Measurements from ENCODE around the gene RBM38. TPM values are rescaled to one million over a fixed set of nuclear protein-coding genes. Genes with fewer than 3 reads are reported as not detected.

The RBM38 gene
- total and polyA plus RNA-seq, 10 of the 15 experiments (the other 5 are each of a cell fraction or from before 2014, with no cell fraction given), result 0.32 to 118 (median 25.2) TPM

DNA sequence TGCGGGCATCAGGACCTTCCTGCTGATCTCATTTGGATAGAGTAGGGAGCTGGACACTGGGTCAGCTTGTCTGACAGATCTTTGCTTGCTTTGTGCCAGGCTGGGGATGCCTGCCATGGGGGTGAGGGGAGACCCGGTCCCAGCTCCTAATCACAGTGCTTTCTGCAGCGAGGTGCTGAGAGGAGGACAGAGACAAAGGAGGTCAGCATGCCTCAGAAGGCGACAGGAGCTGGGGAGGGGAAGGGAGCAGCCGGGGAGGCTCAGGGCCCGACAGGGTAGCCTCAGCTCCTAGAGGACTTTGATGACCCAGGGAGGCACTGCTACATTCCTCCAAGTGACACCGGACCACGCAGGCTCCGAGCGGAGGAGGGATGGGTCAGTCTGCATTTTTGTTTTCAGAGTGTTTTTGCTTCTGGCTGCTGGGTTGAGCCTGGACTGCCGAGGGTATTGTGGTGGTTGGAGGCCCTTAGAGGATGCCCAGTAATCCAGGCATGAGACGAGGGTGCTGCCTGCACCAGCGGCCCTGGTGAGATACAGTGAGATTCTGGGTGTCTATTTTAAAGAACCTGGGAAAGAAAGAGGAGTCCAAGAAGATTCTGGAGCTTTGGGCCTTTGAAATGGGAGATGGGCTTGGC lies 7.8 kb downstream of the RBM38 start:
- in situ Hi-C loops (cut with MboI), result loop anchor here (10.0 to 25.0 kb wide), 4 partner anchors 286 to 1606 kb away; partner anchors contain the start of genes CTSZ and STX16
- intact Hi-C loops (cut with micrococcal nuclease; ENCODE audit: unreplicated experiment), result loop anchor here (1.0 to 10.0 kb wide), 5 partner anchors 10 to 286 kb away; no protein-coding TSS in a partner anchor
- H3K36me3 ChIP-seq (ENCODE audit: control insufficient read depth in 2 of 2, insufficient read depth in 2 of 2, low read length in 1 of 2), result peaks cover 30 to 35% of the 10 kb centered on the region in 2 experiments
- H3K9ac ChIP-seq (ENCODE audit: control insufficient read depth, insufficient read depth, low read length), result peak overlapping the region; percentile 77
- ATAC-seq (no peak), DNase-seq (ENCODE audit: low read depth, low spot score) (no peak), FAIRE-seq (peak; percentile 54)
- H3K9me3 ChIP-seq (replicated peaks; ENCODE audit: control insufficient read depth, insufficient read depth, low read length), result no peaks in the 10 kb centered on the region
- 14% methylated on average over 13 of the region's 13 CpGs for WGBS (ENCODE audit: insufficient coverage, insufficient replicate concordance, low lambda C conversion rate, missing lambda C conversion rate)
- ChIA-PET CTCF (interaction anchor here (0.6 to 4.4 kb wide), 20 partner anchors 9 to 221 kb away, joined by 3 to 28 read pairs (median 6); partner anchors contain the start of gene ZBP1), POLR2A (interaction anchor here (0.5 to 6.9 kb wide), 14 partner anchors 10 to 220 kb away, joined by 3 to 58 read pairs (median 6); partner anchors contain the start of gene RBM38), RAD21 (ENCODE audit: unreplicated experiment) (interaction anchor here (0.6 to 4.8 kb wide), 14 partner anchors 9 to 220 kb away, joined by 3 to 52 read pairs (median 6); partner anchors contain the start of gene RBM38), SMC1A (ENCODE audit: uncharacterized antibody, unreplicated experiment) (interaction anchor here (0.7 to 4.7 kb wide), 21 partner anchors 9 to 220 kb away, joined by 3 to 29 read pairs (median 6); partner anchors contain the start of gene RBM38)
- H3K27me3 ChIP-seq (replicated peaks in 1 of 2; ENCODE audit: control insufficient read depth in 2 of 2, insufficient read depth in 2 of 2, low read length in 1 of 2), result no peaks in the 10 kb centered on the region
- H4K20me1 ChIP-seq (ENCODE audit: control insufficient read depth, insufficient read depth), result peaks cover 6% of the 10 kb centered on the region
- no peak overlapping the region for H2AFZ ChIP-seq (ENCODE audit: control insufficient read depth, low read depth, low read length)
- peak overlapping the region; percentile 99 for H3K4me2 ChIP-seq (ENCODE audit: control insufficient read depth, insufficient read depth)
- TF ChIP-seq ATF7 (IDR thresholded peaks at IDR 0.05; ENCODE audit: low read depth) (no peak), SIN3A (IDR thresholded peaks at IDR 0.05; ENCODE audit: low read depth, low read length) (0 out of 2 replicates have a peak, but pooled peaks have one; percentile 0)
- peak overlapping the region; percentile 97 for H3K27ac ChIP-seq (ENCODE audit: control insufficient read depth, insufficient read depth)
- H3K4me3 ChIP-seq, result peak overlapping the region; percentile 72
- TSS peak; percentile 93 for BruUV-seq (replicated peaks)
- peaks cover 62% of the 10 kb centered on the region for H3K4me1 ChIP-seq (ENCODE audit: control insufficient read depth, insufficient read depth, low read length)
- H3K79me2 ChIP-seq (ENCODE audit: control insufficient read depth, insufficient read depth, low read length), result peaks cover 87% of the 10 kb centered on the region

DNA sequence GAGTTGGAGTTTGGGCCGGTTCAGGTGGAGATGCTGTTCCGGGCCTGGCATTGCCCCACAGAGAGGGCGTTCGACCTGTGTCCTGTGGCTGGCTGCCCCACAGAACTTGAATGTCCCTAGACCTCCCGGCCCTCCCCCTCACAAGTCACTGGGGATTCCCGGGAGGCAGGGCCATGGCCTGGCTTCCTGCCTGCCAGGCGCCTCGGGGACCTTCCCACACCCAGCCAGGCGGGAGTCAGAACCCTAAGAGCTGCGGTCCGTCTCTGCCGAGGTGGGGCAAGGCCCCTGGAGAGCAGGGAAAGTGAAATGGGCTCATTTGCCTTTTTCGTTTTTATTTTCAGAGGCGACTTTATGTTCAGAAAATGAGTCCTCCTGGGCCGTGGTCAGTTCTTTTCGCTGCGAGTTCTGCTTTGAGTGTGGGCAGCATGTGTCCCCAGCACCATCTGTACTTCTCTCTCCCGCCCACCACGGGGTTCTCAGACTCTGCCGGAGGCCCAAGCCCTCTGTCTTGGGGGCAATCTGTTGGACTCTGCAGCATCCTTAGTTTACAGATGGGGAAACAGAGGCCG lies 8.5 kb downstream of the RBM38 start:
- ATAC-seq, result peak; percentile 62
- TF ChIP-seq POLR2AphosphoS5 (IDR thresholded peaks at IDR 0.05; ENCODE audit: low read length), result peak; percentile 82
- TF ChIP-seq NFYA (IDR thresholded peaks at IDR 0.05; ENCODE audit: borderline replicate concordance, low read depth, low read length), result no peak
- no peak for TF ChIP-seq FOXK2 (IDR thresholded peaks at IDR 0.05)
- TF ChIP-seq PAX5 (IDR thresholded peaks at IDR 0.05; ENCODE audit: borderline replicate concordance, low read depth, low read length), result peak; percentile 74; the same call in 1 of the 2 replicates
- TF ChIP-seq TAF1 (IDR thresholded peaks at IDR 0.05; ENCODE audit: borderline replicate concordance, low read depth, low read length), result peak; percentile 38; the same call in 1 of the 2 replicates
- no peak; the same call in 1 of the 2 replicates for TF ChIP-seq SMC3 (IDR thresholded peaks at IDR 0.05; ENCODE audit: borderline replicate concordance, low read length)
- peak; percentile 48; the same call in 1 of the 2 replicates for TF ChIP-seq NBN (IDR thresholded peaks at IDR 0.05)
- TF ChIP-seq STAT3 (IDR thresholded peaks at IDR 0.05; ENCODE audit: low read depth, low read length), result no peak
- no peak for TF ChIP-seq WRNIP1 (IDR thresholded peaks at IDR 0.05; ENCODE audit: borderline replicate concordance, low read depth, low read length)
- no peak for TF ChIP-seq RFX5 (IDR thresholded peaks at IDR 0.05; ENCODE audit: low read depth, low read length)
- no peak for TF ChIP-seq RUNX3 (IDR thresholded peaks at IDR 0.05; ENCODE audit: low read length)
- no peak for TF ChIP-seq YY1 (IDR thresholded peaks at IDR 0.05; ENCODE audit: low read depth, low read length)
- no peak for TF ChIP-seq SMAD5 (IDR thresholded peaks at IDR 0.05; ENCODE audit: low read depth)
- no peak for TF ChIP-seq PML (IDR thresholded peaks at IDR 0.05; ENCODE audit: low read length)
- no peak for TF ChIP-seq MYB (IDR thresholded peaks at IDR 0.05; ENCODE audit: borderline replicate concordance, low read depth, low read length)
- TF ChIP-seq CREB1 (IDR thresholded peaks at IDR 0.05; ENCODE audit: low read depth), result no peak

More for the DNA sequence above, 8.5 kb downstream of the RBM38 start:
- Histone ChIP-seq H2AFZ (ENCODE audit: control insufficient read depth, low read depth, low read length) (no peak overlapping the region), H3K27me3 (replicated peaks in 1 of 2; ENCODE audit: control insufficient read depth in 2 of 2, insufficient read depth in 2 of 2, low read length in 1 of 2) (no peaks in the 10 kb centered on the region), H3K79me2 (ENCODE audit: control insufficient read depth, insufficient read depth, low read length) (peaks cover 81% of the 10 kb centered on the region), H3K27ac (ENCODE audit: control insufficient read depth, insufficient read depth) (peak overlapping the region; percentile 97), H3K4me1 (ENCODE audit: control insufficient read depth, insufficient read depth, low read length) (peaks cover 56% of the 10 kb centered on the region), H3K36me3 (ENCODE audit: control insufficient read depth in 2 of 2, insufficient read depth in 2 of 2, low read length in 1 of 2) (peaks cover 34 to 38% of the 10 kb centered on the region in 2 experiments), H3K4me2 (ENCODE audit: control insufficient read depth, insufficient read depth) (peak overlapping the region; percentile 99), H3K9me3 (replicated peaks; ENCODE audit: control insufficient read depth, insufficient read depth, low read length) (no peaks in the 10 kb centered on the region), H3K4me3 (peak overlapping the region; percentile 72), H4K20me1 (ENCODE audit: control insufficient read depth, insufficient read depth) (peaks cover 4% of the 10 kb centered on the region), H3K9ac (ENCODE audit: control insufficient read depth, insufficient read depth, low read length) (peak overlapping the region; percentile 77)
- SMC1A ChIA-PET (ENCODE audit: uncharacterized antibody, unreplicated experiment), result interaction anchor here (0.7 to 4.7 kb wide), 16 partner anchors 9 to 220 kb away, joined by 3 to 29 read pairs (median 6); partner anchors contain the start of gene RBM38
- POLR2A ChIA-PET, result interaction anchor here (0.9 to 6.9 kb wide), 4 partner anchors 10 to 82 kb away, joined by 3 to 58 read pairs (median 28); partner anchors contain the start of gene RBM38
- in situ Hi-C loops (cut with MboI), result loop anchor here (5.0 to 25.0 kb wide), 5 partner anchors 83 to 1605 kb away; partner anchors contain the start of genes CTSZ and STX16
- BruUV-seq (replicated peaks), result TSS peak; percentile 7
- intact Hi-C loops (cut with micrococcal nuclease; ENCODE audit: unreplicated experiment), result loop anchor here (1.0 to 10.0 kb wide), 6 partner anchors 10 to 285 kb away; no protein-coding TSS in a partner anchor
- peak; percentile 71 for DNase-seq (ENCODE audit: low read depth, low spot score)
- WGBS (ENCODE audit: insufficient coverage, insufficient replicate concordance, low lambda C conversion rate, missing lambda C conversion rate), result 1% methylated on average over 20 of the region's 21 CpGs
- RAD21 ChIA-PET (ENCODE audit: unreplicated experiment), result interaction anchor here (0.6 to 4.8 kb wide), 15 partner anchors 10 to 107 kb away, joined by 3 to 52 read pairs (median 4); partner anchors contain the start of gene RBM38
- peak; percentile 98 for FAIRE-seq
- CTCF ChIA-PET, result interaction anchor here (0.6 to 4.4 kb wide), 18 partner anchors 10 to 220 kb away, joined by 3 to 28 read pairs (median 8); partner anchors contain the start of gene ZBP1

Data from GM12878 (cell line).